IMR-90 (cell line): ENCODE data around the gene RIPOR2.

Experiments used
- CTCF ChIP-seq: conservative IDR thresholded peaks from 2 replicates; pipeline ENCODE4 v1.5.1; 2012; ENCODE audit warnings: mild to moderate bottlenecking, low read depth, low read length, improper control_type of control experiment
- MAFK ChIP-seq: IDR thresholded peaks from 2 replicates; pipeline ENCODE4 v1.6.1; 2012; ENCODE audit warnings: low read depth, low read length, improper control_type of control experiment
- POLR2A ChIP-seq: IDR thresholded peaks from 2 replicates; pipeline ENCODE4 v1.6.1; 2012; ENCODE audit warnings: mild to moderate bottlenecking, low read depth, low read length

GRCh38 chr6:24915641-24916040 is 20.1 kb downstream of the RIPOR2 start:
- TF ChIP-seq CTCF (no peak), MAFK (no peak), POLR2A (no peak)
